GM19455 (cell line): ENCODE results near the gene LANCL3.
A peak's percentile ranks its signal among the peaks of the same experiment; 100 is the strongest.
"Not testable (repeated sequence)": the region's sequence is repeated elsewhere in the genome, so short reads cannot be mapped to it uniquely, and the experiment has no call there.

Experiments used
- ATAC-seq: cut with Tn5 transposase; IDR thresholded peaks from one replicate; pipeline ENCODE4 v1.9.1; 2021; ENCODE audit not compliant: unreplicated experiment

Gene LANCL3

GRCh38 chrX:37571426-37572107 lies at the start of gene LANCL3:
LANCL3 (plus strand) TSS chrX:37571661; CDS start chrX:37571871, 210 bp downstream.
- peak; percentile 34 for ATAC-seq

GRCh38 chrX:37523673-37524072 lies 47.8 kb upstream of the LANCL3 start:
- not testable (repeated sequence) for ATAC-seq

- no peak for ATAC-seq
These were observed 29.5 kb upstream of the LANCL3 start for GRCh38 chrX:37541991-37542390.

DNA sequence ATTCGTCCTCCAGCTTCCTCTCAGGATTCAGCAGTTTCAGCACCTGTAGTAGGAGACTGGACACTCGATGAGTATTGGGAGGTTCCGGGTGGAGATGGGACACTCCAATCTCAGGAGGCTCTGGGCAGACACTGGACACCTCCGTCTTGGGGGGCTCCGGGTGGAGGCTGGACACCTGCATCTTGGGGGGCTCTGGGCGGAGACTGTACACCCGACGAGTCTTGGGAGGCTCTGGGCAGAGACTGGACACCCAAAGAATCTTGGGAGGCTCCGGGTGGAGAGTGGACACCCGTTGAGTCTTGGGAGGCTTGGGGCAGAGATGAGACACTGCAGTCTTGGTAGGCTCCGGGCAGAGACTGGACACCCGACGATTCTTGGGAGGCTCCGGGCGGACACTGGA lies 28.7 kb upstream of the LANCL3 start:
- no peak for ATAC-seq

DNA sequence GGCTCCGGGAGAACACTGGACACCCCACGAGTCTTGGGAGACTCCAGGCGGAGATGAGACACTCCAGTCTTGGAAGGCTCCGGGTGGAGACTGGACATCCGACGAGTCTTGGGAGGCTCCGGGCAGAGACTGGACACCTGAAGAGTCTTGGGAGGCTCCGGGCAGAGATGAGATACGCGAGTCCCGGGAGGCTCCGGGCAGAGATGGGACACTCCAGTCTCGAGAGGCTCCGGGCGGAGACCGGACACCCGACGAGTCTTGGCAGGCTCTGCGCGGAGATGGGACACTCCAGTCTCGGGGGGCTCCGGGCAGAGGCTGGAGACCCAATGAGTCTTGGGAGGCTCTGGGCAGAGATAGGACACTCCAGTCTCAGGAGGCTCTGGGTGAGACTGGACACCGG lies 28.1 kb upstream of the LANCL3 start:
- no peak for ATAC-seq

- not testable (repeated sequence) for ATAC-seq
These were observed 26.9 kb upstream of the LANCL3 start for GRCh38 chrX:37544531-37544930.

DNA sequence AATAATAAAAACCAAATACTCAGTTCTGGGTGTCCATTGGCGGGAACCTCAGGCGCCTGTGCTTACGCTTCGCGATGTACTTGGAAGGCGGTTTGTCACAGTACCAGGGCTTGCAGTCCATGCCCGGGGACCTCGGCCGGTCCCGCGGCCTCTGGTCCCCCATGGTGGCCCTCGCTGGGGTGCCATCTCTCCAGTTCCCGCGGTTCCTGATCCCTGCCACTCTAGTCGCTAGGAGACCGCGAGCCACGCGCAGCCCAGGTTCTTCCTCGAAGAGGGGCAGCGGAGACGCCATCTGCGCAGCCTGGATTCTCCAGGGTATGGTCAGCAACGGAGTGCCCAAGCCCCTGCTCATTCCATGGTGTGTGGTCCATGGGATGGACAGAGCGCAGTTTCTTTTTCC lies 26.4 kb upstream of the LANCL3 start:
- ATAC-seq: no peak

GRCh38 chrX:37549619-37550018 lies 21.8 kb upstream of the LANCL3 start:
- not testable (repeated sequence) for ATAC-seq

- no peak for ATAC-seq
These were observed 18.0 kb upstream of the LANCL3 start for GRCh38 chrX:37553476-37553875.

DNA sequence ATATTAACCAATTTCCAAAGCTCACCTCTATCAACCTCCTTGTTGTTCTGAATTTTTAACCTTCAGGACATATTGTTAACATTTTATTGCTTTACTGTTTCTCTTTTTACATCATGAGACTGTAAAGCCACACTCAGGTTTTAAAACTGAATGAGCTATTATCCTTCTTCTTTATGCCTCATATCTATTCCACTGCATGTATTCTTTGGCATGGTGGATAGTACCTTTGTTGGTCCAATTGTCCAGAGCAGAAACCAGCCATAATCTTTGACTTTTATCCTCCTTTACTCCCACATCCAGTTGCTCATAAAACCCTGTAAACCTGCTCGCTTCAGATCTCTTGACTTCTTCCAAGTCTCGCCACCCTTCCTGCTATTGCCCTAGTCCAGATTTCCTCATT lies 6.2 kb upstream of the LANCL3 start:
- not testable (repeated sequence) for ATAC-seq

- not testable (repeated sequence) for ATAC-seq
These were observed 1.1 kb upstream of the LANCL3 start for GRCh38 chrX:37570349-37570748.

- ATAC-seq: peak; percentile 57
These were observed 687 bp downstream of the LANCL3 start for GRCh38 chrX:37572108-37572587.

DNA sequence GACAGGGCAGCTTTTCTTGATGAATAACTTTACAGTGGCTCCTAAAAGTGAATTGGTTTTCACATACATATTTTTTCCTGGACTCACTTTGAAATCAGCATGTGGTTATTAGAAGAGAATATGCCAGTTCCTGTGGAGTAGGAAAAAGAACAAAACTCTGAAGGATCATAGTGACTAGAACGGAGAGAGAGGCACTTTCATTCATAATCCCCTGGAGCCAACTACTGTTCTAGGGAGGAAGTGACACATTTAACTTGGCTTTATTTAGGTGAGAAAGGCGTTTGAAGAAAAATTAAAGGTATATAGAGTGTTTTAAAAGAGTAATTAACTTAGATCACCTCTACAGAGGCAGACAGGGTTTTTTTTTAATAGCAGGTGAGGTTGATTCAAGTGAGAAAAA lies 1.7 kb downstream of the LANCL3 start:
- ATAC-seq: not testable (repeated sequence)

DNA sequence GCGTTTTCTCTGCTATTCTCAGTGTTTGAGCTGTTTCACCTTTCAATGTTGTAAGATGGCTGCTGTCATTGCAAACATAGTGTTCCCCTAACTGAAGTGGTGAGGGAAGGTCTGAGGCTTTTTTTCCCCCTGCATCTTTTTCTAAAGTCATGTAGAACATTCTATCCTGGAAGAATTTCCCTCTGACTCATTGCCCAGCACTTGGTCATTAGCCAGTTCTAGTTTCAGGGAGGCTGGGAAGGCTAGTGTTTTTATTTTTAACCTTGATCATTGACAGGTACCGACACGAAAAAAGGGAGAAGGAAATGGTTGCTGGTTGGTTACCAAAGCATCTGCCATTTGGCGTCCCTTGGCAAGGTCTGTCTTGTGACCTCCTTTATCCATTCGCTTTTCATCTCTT lies 6.6 kb downstream of the LANCL3 start:
- no peak for ATAC-seq

DNA sequence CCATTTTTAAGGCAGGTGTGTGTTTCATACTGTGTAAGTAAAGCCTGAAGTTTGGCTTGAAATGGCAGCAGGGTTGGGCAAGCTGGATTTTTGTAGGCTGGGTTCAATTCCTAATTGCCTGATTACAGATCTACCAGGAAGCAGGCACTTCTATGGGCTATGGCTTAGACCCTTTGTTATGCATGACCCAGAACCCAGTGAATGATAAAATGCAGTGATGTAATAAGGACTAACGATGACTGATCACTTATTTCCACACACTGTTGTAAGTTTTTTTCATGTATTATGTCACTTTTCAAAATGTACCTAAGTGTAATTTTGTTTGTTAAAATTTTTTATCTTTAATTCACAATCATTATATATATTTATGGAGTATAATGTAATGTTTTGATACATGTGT lies 8.6 kb downstream of the LANCL3 start:
- ATAC-seq: no peak

- ATAC-seq: not testable (repeated sequence)
These were observed 15.9 kb downstream of the LANCL3 start for GRCh38 chrX:37587337-37587736.

- ATAC-seq: no peak
These were observed 18.6 kb downstream of the LANCL3 start for GRCh38 chrX:37590047-37590446.

DNA sequence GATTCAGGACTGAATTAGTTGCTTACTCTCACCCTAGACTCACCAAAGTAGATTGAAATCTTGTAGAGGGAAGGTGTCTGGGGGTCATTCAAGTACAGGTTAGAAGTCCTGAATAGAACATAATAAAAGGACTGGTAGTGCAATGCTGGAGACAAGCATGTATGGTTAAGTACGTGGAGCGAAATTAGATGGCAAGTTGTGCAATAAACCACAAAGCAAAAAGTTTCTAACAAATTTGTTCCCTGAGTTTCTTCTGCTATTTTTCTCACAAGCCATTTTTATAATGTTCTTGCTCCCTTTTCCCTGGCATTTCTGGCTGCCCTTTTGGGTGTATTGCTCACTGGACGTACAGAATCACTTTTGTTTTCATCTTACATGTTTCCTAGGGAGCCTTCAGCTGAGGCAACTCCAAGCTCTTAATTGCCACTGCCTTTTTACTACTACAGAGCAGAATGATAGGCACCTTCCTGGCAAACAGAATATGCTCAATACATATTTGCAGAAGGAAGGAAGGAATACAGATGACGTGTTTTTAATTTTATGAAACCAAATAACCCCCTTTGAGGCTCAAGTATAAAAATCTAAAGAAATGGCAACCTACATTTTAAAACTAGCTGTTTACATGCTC lies 23.4 kb downstream of the LANCL3 start:
- ATAC-seq: no peak

GRCh38 chrX:37599729-37600128 lies 28.3 kb downstream of the LANCL3 start:
- no peak for ATAC-seq

GRCh38 chrX:37603938-37604409 lies 32.5 kb downstream of the LANCL3 start:
- ATAC-seq: no peak

DNA sequence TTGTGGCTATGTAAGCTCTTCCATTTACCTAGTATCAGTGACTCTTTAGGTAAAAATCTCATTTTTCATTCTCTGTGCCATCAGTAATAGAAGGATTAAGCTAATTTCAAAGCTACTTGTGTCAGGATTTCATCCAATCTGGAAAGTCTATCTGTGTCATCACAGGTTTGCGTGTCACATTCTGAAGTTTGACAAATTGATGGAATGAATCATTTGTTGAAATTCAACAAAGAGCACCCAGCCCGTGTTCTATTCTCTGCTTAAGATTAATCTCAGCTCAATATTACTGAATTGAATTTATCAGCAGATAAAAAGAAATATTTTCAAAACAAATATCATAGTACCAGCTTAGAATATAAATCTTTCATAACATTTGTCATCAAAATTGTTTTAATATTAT lies 35.8 kb downstream of the LANCL3 start:
- no peak for ATAC-seq

DNA sequence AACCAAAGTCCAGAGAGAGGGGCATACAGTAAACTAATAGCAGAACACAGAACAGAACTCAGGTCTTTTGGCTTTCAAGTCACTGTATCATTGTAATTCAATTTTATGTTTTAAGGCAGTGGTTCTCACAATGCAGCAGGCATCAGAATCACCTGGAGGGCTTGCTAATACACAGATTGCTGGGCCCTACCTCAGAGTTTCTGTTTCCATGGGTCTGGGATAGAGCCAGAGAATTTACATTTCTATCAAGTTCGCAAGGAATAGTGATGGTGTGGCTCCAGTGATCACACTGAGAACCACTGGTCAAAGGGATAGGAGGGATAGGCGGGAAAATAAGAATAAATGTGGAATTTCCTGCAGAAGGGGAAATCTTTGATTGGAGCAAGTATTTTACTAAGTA lies 36.7 kb downstream of the LANCL3 start:
- no peak for ATAC-seq
